Ishikawa (cell line): Measurements from ENCODE around the gene SSTR4.

Experiments used
- CEBPB ChIP-seq: IDR thresholded peaks from 2 replicates; pipeline ENCODE4 v1.6.1; 2012
- CREB1 ChIP-seq: IDR thresholded peaks from 2 replicates; pipeline ENCODE4 v1.6.1; 2012; ENCODE audit warnings: low read depth
- EGR1 ChIP-seq: IDR thresholded peaks from 2 replicates; pipeline ENCODE4 v1.6.1; 2012
- EP300 ChIP-seq: IDR thresholded peaks from 2 replicates; pipeline ENCODE4 v1.6.1; 2012; ENCODE audit warnings: borderline replicate concordance
- FOXM1 ChIP-seq: IDR thresholded peaks from 2 replicates; pipeline ENCODE4 v1.6.1; 2012; ENCODE audit warnings: low read depth, borderline replicate concordance
- MAX ChIP-seq: IDR thresholded peaks from 2 replicates; pipeline ENCODE4 v1.6.1; 2012
- NFIC ChIP-seq: IDR thresholded peaks from 2 replicates; pipeline ENCODE4 v1.6.1; 2012
- RAD21 ChIP-seq: IDR thresholded peaks from 2 replicates; pipeline ENCODE4 v1.6.1; 2012; ENCODE audit warnings: low read depth
- REST ChIP-seq: IDR thresholded peaks from 2 replicates; pipeline ENCODE4 v1.6.1; 2012; ENCODE audit warnings: low read depth, mild to moderate bottlenecking
- TAF1 ChIP-seq: IDR thresholded peaks from 2 replicates; pipeline ENCODE4 v1.6.1; 2012; ENCODE audit warnings: low read depth, mild to moderate bottlenecking
- TCF12 ChIP-seq: IDR thresholded peaks from 2 replicates; pipeline ENCODE4 v1.6.1; 2012; ENCODE audit warnings: low read depth
- TEAD4 ChIP-seq: IDR thresholded peaks from 2 replicates; pipeline ENCODE4 v1.6.1; 2012
- USF1 ChIP-seq: IDR thresholded peaks from 2 replicates; pipeline ENCODE4 v1.6.1; 2012
- YY1 ChIP-seq: IDR thresholded peaks from 2 replicates; pipeline ENCODE4 v1.6.1; 2012; ENCODE audit warnings: low read depth
- ZBTB7A ChIP-seq: IDR thresholded peaks from 2 replicates; pipeline ENCODE4 v1.6.1; 2012; ENCODE audit warnings: low read depth

Gene SSTR4

GRCh38 chr20:23003077-23003635 lies 32.0 kb upstream of the SSTR4 start:
- TF ChIP-seq FOXM1 (no peak), EGR1 (no peak), MAX (no peak), RAD21 (no peak), TCF12 (no peak), USF1 (no peak), ZBTB7A (no peak), CEBPB (no peak), TEAD4 (no peak), YY1 (no peak), EP300 (no peak), CREB1 (no peak), TAF1 (no peak), NFIC (no peak), REST (no peak)

GRCh38 chr20:23003881-23004460 lies 31.1 kb upstream of the SSTR4 start:
- TF ChIP-seq CREB1 (no peak), FOXM1 (no peak), EP300 (no peak), NFIC (no peak), CEBPB (no peak), REST (no peak), USF1 (no peak), MAX (no peak), TAF1 (no peak), EGR1 (no peak), TCF12 (no peak), RAD21 (no peak), TEAD4 (no peak), YY1 (no peak), ZBTB7A (no peak)

- TF ChIP-seq CEBPB, result no peak
- TF ChIP-seq TAF1, result no peak
- no peak for TF ChIP-seq EGR1
- no peak for TF ChIP-seq TCF12
- no peak for TF ChIP-seq MAX
- no peak for TF ChIP-seq YY1
- no peak for TF ChIP-seq EP300
- TF ChIP-seq CREB1, result no peak
- TF ChIP-seq NFIC, result no peak
- no peak for TF ChIP-seq FOXM1
- no peak for TF ChIP-seq REST
- TF ChIP-seq RAD21, result no peak
- no peak for TF ChIP-seq TEAD4
- TF ChIP-seq USF1, result no peak
These were observed 29.3 kb upstream of the SSTR4 start for GRCh38 chr20:23005776-23006175.
